Astrocyte of the spinal cord (primary cell): ENCODE measurements around the gene NBEAL2.

ENCODE experiments used
- DNase-seq: peaks from one replicate; pipeline ENCODE4 v3.0.0; 2011; ENCODE audit warnings: low read depth, low spot score
- H3K4me3 ChIP-seq: 2 replicates; pipeline ENCODE4 v1.5.1; 2011; ENCODE audit warnings: low read depth, mild to moderate bottlenecking, low read length, moderate library complexity
- in situ Hi-C: cut with HindIII; loops from 2 replicates; pipeline ENCODE4 v1.10.0; 2017; ENCODE audit warnings: low sequenced_read_pairs
- TF ChIP-seq, protein P1 (sequence below): IDR thresholded peaks from 2 replicates; pipeline ENCODE4 v1.5.1; 2012; ENCODE audit warnings: low read depth, mild to moderate bottlenecking, low read length, inconsistent platforms

The NBEAL2 gene

DNA sequence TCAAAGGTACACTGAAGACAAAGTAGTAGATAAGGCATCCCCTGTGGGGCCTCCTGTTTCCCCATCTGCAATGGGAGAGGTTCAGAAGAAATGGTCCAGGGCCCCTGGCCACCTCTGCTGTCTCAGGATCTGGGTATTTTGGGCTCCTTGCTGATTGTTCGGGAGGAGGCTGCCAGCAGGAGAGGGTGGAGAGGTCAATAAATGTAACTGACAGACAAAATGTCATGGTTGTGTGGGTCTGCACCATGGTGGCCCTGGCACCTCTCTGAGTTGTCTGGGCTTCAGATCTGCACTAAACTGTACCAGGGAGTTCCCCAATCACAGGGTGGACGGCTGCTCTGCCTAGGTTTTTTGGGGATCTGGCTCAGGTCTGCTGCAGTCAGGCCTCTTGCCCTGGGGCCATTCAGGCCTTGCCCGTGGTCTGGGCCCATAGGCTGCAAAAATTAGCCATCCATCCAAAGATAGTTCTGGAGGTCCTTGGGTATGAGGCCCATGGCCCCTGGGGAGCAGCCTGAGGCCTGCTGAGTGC, 7.4 kb downstream of the NBEAL2 start:
- in situ Hi-C loops: no loop called here
- DNase-seq: no peak
- H3K4me3 ChIP-seq: no peak overlapping the region
- TF ChIP-seq, protein P1, sequence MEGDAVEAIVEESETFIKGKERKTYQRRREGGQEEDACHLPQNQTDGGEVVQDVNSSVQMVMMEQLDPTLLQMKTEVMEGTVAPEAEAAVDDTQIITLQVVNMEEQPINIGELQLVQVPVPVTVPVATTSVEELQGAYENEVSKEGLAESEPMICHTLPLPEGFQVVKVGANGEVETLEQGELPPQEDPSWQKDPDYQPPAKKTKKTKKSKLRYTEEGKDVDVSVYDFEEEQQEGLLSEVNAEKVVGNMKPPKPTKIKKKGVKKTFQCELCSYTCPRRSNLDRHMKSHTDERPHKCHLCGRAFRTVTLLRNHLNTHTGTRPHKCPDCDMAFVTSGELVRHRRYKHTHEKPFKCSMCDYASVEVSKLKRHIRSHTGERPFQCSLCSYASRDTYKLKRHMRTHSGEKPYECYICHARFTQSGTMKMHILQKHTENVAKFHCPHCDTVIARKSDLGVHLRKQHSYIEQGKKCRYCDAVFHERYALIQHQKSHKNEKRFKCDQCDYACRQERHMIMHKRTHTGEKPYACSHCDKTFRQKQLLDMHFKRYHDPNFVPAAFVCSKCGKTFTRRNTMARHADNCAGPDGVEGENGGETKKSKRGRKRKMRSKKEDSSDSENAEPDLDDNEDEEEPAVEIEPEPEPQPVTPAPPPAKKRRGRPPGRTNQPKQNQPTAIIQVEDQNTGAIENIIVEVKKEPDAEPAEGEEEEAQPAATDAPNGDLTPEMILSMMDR: no peak

DNA sequence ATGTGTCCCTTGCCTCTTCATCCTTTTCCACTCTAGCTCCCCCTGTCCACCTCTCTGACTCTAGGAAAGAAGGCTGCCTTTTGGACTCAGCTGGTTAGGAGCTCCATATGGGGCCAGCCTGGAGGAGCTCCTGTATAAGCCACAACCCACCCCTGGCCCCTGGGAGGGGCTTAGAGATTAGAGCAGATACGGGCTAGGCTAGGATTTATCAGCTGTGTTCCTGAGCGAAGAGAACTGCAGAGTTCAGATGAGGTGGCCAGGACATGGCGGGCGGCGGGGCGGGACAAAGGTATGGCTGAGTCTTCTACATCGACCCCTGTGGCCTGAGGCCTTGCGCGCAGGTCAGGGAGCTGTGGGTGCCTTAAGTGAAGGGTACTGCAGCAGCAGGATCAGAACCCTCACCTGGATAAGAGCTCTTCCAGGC, 7.9 kb downstream of the NBEAL2 start:
- H3K4me3 ChIP-seq: no peak overlapping the region
- DNase-seq: no peak
- TF ChIP-seq, protein P1: no peak
- in situ Hi-C loops: no loop called here

DNA sequence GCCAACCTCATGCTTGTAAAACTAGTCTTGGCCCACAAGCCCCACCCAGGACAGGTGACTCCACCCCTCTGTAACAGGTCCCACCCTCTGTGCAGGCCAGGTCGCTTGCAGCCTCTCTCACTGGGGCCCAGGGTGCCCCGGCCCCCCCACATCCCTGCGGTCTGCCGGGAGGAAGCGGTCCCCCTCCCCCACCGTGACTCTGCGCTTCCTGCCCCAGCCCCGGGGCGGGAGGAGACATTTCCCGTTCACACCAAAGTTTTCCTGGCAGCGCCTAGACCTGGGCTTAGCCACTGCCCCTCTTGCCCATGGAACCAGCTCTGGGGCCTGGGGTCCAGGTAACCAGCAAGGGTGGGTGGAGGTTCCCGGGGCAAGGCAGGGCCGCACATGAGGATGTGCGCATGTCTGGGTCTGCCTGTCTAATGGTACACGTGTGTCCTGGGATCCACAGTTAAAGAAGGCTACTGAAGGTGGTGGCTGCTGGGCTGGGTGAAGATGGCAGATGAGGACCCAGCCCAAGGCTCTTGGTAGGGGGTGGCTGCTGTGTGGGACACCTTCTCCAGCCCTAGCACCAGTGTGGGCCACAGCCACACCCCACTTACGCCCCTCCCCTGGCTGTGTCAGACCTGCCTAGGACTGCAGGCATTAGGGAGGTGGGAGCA, 8.4 kb downstream of the NBEAL2 start:
- TF ChIP-seq, protein P1: no peak
- H3K4me3 ChIP-seq: no peak overlapping the region
- in situ Hi-C loops: no loop called here
- DNase-seq: no peak

DNA sequence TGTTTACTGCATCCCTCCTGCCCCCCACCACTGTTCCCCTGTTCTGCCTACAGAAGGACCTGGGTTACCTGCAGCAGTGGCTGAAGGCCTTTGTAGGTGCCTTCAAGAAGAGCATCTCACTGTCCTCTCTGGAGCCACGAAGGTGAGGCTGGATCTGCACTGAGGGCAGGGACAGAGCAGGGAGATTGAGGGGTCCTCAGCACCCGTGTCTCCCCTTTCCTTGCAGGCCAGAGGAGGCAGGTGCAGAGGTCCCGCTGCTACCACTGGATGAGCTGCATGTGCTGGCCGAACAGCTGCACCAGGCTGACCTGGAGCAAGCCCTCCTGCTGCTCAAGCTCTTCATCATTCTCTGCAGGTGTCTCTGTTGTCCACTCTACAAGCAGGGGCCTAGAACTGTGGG, 9.2 kb downstream of the NBEAL2 start:
- H3K4me3 ChIP-seq: no peak overlapping the region
- in situ Hi-C loops: no loop called here
- DNase-seq: no peak
- TF ChIP-seq, protein P1: no peak

DNA sequence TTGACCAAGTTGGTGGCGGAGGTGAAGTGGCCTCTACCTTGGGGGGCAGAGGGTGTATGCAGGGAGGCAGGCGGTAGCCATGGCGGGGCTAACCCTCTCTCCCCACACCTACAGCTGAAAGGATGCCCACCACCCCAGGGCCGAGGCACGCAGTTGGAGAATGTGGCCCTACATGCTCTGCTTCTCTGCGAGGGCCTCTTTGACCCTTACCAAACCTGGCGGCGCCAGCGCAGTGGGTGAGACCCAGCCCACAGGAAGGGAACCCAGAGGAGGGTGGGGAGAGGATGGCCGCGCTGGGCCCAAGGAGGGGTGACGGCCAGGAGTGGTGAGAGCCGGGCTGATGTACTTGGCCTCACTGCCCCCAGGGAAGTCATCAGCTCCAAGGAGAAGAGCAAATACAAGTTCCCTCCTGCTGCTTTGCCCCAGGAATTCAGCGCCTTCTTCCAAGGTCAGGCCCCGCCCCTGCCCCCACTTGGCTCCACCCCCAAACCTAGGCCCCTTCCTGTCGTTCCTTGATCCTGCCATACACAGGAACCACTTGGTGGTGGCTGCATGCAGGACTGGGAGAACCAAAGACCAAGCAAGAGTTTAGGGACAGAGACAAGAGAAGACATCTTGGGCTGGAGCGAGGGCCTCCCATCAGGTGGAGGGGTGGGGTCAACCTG, 9.8 kb downstream of the NBEAL2 start:
- DNase-seq: no peak
- TF ChIP-seq, protein P1: no peak
- H3K4me3 ChIP-seq: no peak overlapping the region
- in situ Hi-C loops: no loop called here

DNA sequence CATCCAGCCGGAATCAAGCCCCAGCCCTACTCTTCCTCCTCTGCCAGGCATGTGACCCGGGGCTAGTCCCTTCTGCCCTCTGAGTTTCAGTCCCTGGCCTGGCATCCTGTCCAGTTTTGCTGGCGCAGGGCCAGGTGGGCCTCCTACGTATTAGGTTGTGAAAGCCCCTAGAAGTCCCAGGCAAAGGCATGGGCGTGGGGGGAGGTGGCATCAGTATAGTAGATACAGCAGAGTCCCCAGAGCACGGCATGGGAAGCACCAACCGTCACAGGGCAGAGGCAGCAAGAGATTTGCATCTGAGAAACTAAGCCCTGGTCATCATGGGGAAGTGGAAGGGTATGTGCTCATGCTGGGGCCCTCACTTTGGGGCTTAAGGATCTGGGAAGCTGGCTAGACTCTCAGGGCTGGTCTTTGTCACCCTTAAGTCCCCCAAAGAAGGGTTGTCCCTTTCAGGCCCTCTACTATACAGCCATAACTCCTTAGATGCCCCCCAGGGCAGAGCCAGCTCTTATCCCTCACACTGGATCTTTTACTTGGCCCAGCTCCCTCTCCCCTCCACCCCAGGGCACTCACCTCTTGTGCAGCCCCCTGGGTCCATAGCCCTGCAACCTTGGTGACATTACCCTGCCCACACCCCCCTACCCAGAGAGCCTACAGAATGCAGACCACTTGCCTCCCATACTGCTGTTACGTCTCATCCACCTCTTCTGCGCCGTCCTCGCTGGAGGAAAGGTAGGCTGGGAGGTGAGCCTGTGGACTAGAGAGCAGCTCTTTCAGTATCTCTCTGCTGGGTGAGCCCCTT, 11.3 kb downstream of the NBEAL2 start:
- DNase-seq: no peak
- TF ChIP-seq, protein P1: no peak
- no peak overlapping the region for H3K4me3 ChIP-seq
- in situ Hi-C loops: no loop called here
